ENCODE data around the gene LRATD1. TPM values are rescaled to one million over a fixed set of nuclear protein-coding genes. Genes with fewer than 3 reads are reported as not detected.

Gene LRATD1
- total RNA-seq, 1 experiment from 2014 or later: 0.31 TPM

DNA sequence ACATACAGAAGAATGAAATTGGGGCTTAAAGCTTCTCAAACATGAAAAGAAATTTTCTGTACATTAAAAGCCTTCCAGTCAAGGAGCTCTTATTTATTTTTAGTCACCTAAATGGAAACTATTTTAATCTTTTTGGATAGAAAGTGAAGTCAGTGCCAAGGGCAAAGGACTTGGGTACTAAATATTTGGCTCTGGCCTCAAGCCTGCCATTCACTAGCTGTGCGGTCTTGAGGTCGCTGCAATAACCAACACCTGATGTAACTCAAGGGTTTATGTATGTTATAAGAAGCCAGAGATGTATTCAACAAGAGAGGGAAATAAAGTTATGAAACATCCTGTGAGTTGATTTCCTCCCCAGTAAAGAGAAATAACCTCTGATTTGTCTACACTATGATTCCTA, 49.5 kb upstream of the LRATD1 start:
- Mint-ChIP-seq H3K36me3 (ENCODE audit: insufficient read depth in 1 of 3, low read depth in 3 of 3) (no peaks in the 10 kb centered on the region), H3K27ac (no peak overlapping the region), H3K9me3 (no peaks in the 10 kb centered on the region), H3K27me3 (ENCODE audit: low read depth) (no peaks in the 10 kb centered on the region), H3K4me3 (no peak overlapping the region), H3K4me1 (peaks cover 0 to 4% of the 10 kb centered on the region in 2 experiments; a peak in 1 of 4 replicates)
- Histone ChIP-seq H3K4me1 (ENCODE audit: insufficient read depth, low read length) (no peaks in the 10 kb centered on the region), H3K9ac (ENCODE audit: extremely low read depth, insufficient read length, low read length) (no peak overlapping the region), H2BK15ac (ENCODE audit: low read depth, low read length) (no peak overlapping the region), H3K9me3 (ENCODE audit: control insufficient read depth, low read depth, low read length) (no peaks in the 10 kb centered on the region), H3K4me2 (ENCODE audit: insufficient read depth, insufficient read length, low read length) (no peak overlapping the region), H3K79me2 (ENCODE audit: insufficient read depth, low read length) (no peaks in the 10 kb centered on the region), H2BK12ac (ENCODE audit: insufficient read length, low read depth, low read length) (no peak overlapping the region), H4K8ac (replicated peaks; ENCODE audit: insufficient read length, low read depth, low read length) (no peak overlapping the region), H3K18ac (ENCODE audit: insufficient read length, low read depth, low read length) (no peak overlapping the region), H3K4ac (ENCODE audit: low read depth, low read length) (no peak overlapping the region), H3K56ac (ENCODE audit: insufficient read length, low read depth, low read length) (no peak overlapping the region), H3K79me1 (ENCODE audit: insufficient read depth, low read depth, low read length, poor library complexity, severe bottlenecking) (no peaks in the 10 kb centered on the region), H3K23me2 (ENCODE audit: insufficient read length, low read depth, low read length, poor library complexity, severe bottlenecking) (no peaks in the 10 kb centered on the region), H3K14ac (ENCODE audit: insufficient read depth, low read length) (no peak overlapping the region), H2BK20ac (ENCODE audit: low read depth, low read length, poor library complexity, severe bottlenecking) (no peak overlapping the region), H2AFZ (ENCODE audit: low read length) (no peak overlapping the region), H2AK5ac (ENCODE audit: insufficient read length, low read length) (no peak overlapping the region), H4K91ac (ENCODE audit: insufficient read length, low read depth, low read length) (no peak overlapping the region), H3K27ac (ENCODE audit: insufficient read length, low read depth, low read length) (no peak overlapping the region), H3T11ph (ENCODE audit: low read length) (no peak overlapping the region), H2BK5ac (ENCODE audit: insufficient read length, low read length) (no peak overlapping the region), H2BK120ac (ENCODE audit: low read depth, low read length, poor library complexity, severe bottlenecking) (no peak overlapping the region), H4K5ac (ENCODE audit: insufficient read length, low read depth, low read length) (no peak overlapping the region), H4K20me1 (ENCODE audit: control insufficient read depth, insufficient read depth, insufficient read length) (no peaks in the 10 kb centered on the region), H3K27me3 (ENCODE audit: insufficient read depth, low read length) (no peaks in the 10 kb centered on the region), H3K23ac (ENCODE audit: insufficient read length, low read depth, low read length) (no peak overlapping the region)
- no CpG with 5 or more reads among the region's 2 CpGs for WGBS (ENCODE audit: extremely low coverage, insufficient read length, low lambda C conversion rate)
- no peak for DNase-seq
- TF ChIP-seq, protein P1, sequence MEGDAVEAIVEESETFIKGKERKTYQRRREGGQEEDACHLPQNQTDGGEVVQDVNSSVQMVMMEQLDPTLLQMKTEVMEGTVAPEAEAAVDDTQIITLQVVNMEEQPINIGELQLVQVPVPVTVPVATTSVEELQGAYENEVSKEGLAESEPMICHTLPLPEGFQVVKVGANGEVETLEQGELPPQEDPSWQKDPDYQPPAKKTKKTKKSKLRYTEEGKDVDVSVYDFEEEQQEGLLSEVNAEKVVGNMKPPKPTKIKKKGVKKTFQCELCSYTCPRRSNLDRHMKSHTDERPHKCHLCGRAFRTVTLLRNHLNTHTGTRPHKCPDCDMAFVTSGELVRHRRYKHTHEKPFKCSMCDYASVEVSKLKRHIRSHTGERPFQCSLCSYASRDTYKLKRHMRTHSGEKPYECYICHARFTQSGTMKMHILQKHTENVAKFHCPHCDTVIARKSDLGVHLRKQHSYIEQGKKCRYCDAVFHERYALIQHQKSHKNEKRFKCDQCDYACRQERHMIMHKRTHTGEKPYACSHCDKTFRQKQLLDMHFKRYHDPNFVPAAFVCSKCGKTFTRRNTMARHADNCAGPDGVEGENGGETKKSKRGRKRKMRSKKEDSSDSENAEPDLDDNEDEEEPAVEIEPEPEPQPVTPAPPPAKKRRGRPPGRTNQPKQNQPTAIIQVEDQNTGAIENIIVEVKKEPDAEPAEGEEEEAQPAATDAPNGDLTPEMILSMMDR (conservative IDR thresholded peaks at IDR 0.05): no peak

Measured in H9 (cell line).